Measurements from ENCODE around the gene PCSK4.
A peak's percentile ranks its signal among the peaks of the same experiment; 100 is the strongest.
"Not testable (repeated sequence)": the region's sequence is repeated elsewhere in the genome, so short reads cannot be mapped to it uniquely, and the experiment has no call there.

PCSK4 gene

GRCh38 chr19:1503925-1504773 lies 14.0 kb upstream of the PCSK4 start:
- no peak for DNase-seq

- DNase-seq, result peak; percentile 28
These were observed 13.2 kb upstream of the PCSK4 start for GRCh38 chr19:1503089-1503924.

- DNase-seq, result no peak
These were observed 12.4 kb upstream of the PCSK4 start for GRCh38 chr19:1502433-1503088.

- DNase-seq, result no peak
These were observed 11.0 kb upstream of the PCSK4 start for GRCh38 chr19:1501200-1501595.

GRCh38 chr19:1499231-1499630 lies 9.1 kb upstream of the PCSK4 start:
- DNase-seq, result not testable (repeated sequence)

GRCh38 chr19:1497578-1498235 lies 7.6 kb upstream of the PCSK4 start:
- no peak for DNase-seq

DNA sequence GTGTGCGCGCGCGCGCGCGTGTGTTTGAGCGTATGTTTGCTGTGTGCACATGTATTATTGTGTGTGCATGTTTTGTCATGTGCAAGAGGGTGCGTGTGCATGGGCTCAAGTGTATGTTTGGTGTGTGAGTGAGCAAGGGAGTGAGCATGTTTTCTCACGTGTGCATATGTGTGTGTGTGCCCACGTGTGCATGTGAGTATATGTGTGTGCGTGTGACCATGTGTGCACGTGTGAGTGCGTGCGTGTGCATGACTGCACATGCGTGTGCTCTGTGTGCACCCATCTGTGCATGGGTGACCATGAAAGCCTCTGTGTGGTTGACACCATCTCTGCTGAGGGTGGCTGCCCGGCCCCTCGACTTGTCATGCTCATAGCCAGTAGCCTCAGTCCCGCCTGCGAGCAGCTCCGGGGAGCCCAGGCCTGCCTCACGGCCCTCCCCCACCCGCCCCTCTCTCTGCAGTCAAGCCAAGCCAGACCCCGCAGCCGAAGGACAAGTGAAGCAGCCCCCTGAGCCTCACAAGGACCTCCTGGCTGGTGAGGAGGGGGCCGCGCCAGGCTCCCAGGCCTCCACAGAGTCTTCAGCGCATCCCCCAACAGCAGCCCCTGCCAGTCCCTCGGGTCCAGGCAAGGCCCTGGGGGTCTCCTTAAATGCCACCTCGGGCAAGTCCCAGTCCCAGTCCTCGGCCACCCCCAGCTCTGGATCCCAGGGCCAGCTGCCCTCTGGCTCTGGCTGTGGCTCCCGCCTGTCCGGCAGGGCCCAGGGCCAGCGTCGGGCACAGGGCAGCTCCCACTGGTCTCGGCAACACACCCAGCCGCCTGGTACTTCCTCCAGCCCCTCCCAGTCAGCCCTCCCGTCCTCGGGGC lies 6.8 kb upstream of the PCSK4 start:
- DNase-seq, result no peak

DNA sequence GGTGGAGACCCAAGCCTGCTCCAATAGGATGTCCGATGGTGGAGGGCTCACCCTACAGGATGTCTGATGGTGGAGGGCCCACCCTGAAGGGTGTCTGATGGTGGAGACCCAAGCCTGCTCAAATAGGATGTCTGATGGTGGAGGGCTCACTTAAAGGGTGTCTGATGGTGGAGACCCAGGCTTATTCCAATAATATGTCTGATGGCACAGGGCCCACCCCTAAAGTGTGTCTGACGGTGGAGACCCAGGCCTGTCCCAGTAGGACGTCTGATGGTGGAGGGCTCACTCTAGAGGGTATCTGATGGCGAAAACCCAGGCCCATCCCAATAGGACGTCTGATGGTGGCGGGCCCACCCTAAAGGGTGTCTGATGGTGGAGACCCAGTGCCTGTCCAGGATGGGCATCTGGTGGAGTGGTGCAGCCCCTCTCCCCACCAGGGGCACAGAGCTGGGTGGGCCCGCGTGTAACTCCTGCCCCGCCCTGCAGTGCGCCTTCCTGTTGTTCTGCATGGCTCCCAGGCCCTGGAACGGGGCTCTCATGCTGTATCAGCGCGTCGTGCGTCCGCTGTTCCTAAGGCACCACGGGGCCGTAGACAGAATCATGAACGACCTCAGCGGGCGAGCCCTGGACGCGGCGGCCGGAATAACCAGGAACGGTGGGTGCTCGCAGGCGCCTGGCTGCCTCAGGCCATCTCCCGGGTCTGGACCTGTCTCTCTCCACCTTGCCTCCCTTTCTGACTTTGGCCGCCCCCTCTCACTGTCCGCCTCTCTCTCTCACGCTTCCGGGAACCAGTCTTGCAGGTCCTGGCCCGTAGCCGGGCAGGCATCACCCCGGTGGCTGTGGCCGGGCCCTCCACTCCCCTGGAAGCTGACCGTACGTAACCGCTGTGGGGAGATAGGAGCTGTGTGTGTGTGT lies 5.9 kb upstream of the PCSK4 start:
- no peak for DNase-seq

- DNase-seq, result no peak
These were observed 5.1 kb upstream of the PCSK4 start for GRCh38 chr19:1495051-1495798.

GRCh38 chr19:1494115-1494815 lies 4.1 kb upstream of the PCSK4 start:
- no peak for DNase-seq

GRCh38 chr19:1492474-1493006 lies 2.4 kb upstream of the PCSK4 start:
- no peak for DNase-seq

GRCh38 chr19:1491849-1492170 lies 1.7 kb upstream of the PCSK4 start:
- DNase-seq, result no peak

- DNase-seq, result no peak
These were observed 1.1 kb upstream of the PCSK4 start, which contains the start of gene REEP6 for GRCh38 chr19:1491114-1491848. Gene REEP6 (plus strand): TSS chr19:1491181. CDS start chr19:1491270, 89 bp downstream.

DNA sequence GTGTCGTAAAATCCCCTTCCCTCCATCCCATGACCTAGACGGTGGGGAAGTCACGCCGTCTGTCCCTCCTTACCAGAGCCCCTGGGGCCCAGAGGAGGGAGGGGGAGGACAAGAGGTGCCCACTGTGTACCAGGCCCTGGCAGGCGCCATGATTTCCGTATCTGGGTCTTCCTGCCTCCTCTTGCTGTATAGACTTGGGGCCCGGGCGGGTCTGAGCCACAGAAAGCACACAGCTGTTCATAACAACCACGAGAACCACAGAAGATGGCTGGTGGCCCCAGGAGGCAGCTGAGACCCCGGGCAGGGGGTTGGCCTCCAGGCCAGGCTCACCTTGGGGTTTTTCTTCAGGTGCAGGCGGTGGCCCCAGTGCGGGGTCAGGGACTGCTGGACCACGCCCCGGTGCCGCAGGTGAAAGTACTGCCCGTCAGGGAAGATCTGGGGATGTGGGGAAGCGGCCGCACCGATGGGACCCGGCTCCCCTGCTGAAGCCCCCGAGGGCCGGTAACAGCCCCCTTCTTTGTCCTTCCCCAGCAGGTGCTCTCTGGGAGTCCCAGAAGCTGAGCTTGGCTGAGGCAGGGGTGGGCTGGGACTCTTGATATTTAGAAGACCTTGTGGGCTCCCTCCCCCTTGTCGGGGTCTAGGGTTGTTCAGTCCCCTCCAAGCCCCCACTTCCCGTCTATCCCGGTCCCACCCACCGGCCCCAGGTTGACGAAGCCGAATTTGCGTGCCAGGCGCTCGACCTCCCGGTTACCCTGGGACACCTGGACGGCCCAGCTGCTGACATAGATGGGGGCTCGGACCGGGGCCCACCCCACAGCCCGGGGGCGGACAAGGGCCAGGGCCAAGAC lies 463 bp downstream of the PCSK4 start:
- no peak for DNase-seq

DNA sequence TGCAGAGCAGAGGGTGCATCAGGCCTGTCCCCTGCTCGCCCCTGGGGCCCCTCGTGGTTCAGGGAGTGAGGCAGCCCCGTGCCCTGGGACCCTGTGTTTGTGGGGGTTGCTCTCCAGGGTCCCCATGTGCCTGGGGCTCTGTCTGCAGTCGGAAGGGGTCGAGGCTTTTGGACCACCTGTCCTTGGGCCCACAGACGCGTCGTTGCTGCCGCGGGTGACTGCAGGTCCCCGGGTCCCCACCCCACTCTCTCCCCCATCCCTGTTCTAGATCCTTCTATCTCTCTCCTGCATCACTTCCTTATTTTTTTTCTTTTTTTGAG lies 1.9 kb downstream of the PCSK4 start:
- DNase-seq, result no peak

GRCh38 chr19:1487576-1488281 lies 2.4 kb downstream of the PCSK4 start:
- no peak for DNase-seq
